MCF 10A (cell line): ENCODE data around the gene PPIF. TPM values are rescaled to one million over a fixed set of nuclear protein-coding genes. Genes with fewer than 3 reads are reported as not detected.
A peak's percentile ranks its signal among the peaks of the same experiment; 100 is the strongest.

ENCODE experiments used
- BruUV-seq: library from RNA; stranded (reverse); fragments of 400-500 nt; replicated peaks from 2 replicates; lab custom pipeline; 2021; lab: Mats Ljungman, UMichigan
- CTCF ChIA-PET: fragments of 300-600 bp; sonication (Branson Sonifier 250); formaldehyde crosslinking; extraction: SDS; loops from one replicate; lab custom pipeline; 2021; ENCODE audit warnings: antibody characterized with exemption, inconsistent platforms; lab: Yijun Ruan, JAX
- POLR2A ChIA-PET: fragments of 300-600, 350-650 bp; sonication (Branson Sonifier 250); formaldehyde crosslinking; extraction: SDS; loops from one replicate; lab custom pipeline; 2020; ENCODE audit warnings: antibody characterized with exemption, inconsistent platforms; lab: Yijun Ruan, JAX
- DNase-seq: peaks from one replicate; pipeline ENCODE4 v3.0.0-alpha.2; 2018; ENCODE audit not compliant: unreplicated experiment
- H3K27ac Mint-ChIP-seq: one replicate; pipeline ENCODE4 v1.8.0; 2022; ENCODE audit warnings: mild to moderate bottlenecking, low read depth, mixed read lengths; ENCODE audit not compliant: unreplicated experiment
- H3K27me3 Mint-ChIP-seq: one replicate; pipeline ENCODE4 v1.8.0; 2022; ENCODE audit warnings: mixed read lengths; ENCODE audit not compliant: insufficient read depth, unreplicated experiment
- H3K36me3 Mint-ChIP-seq: one replicate; pipeline ENCODE4 v1.8.0; 2022; ENCODE audit warnings: mild to moderate bottlenecking, moderate library complexity, mixed read lengths; ENCODE audit not compliant: insufficient read depth, unreplicated experiment
- H3K4me1 Mint-ChIP-seq: one replicate; pipeline ENCODE4 v1.8.0; 2022; ENCODE audit warnings: mixed read lengths; ENCODE audit not compliant: insufficient read depth, unreplicated experiment
- H3K4me3 Mint-ChIP-seq: one replicate; pipeline ENCODE4 v1.8.0; 2022; ENCODE audit warnings: mild to moderate bottlenecking, moderate library complexity, mixed read lengths; ENCODE audit not compliant: unreplicated experiment
- H3K9me3 Mint-ChIP-seq: one replicate; pipeline ENCODE4 v1.8.0; 2022; ENCODE audit warnings: mixed read lengths; ENCODE audit not compliant: unreplicated experiment
- intact Hi-C: fragments of 100-400 bp; cut with micrococcal nuclease; formaldehyde crosslinking; loops from 2 replicates; pipeline ENCODE4 v1.14.1; 2022
- total RNA-seq: library from RNA; stranded (reverse); gene quantifications from 2 replicates; pipeline ENCODE4 v1.2.3, GENCODE V29; 2022
- TF ChIP-seq, protein P1 (sequence below): fragments of 200-600 bp; IDR thresholded peaks from one replicate; pipeline ENCODE4 v1.8.0; 2022; ENCODE audit warnings: antibody characterized with exemption, mild to moderate bottlenecking; ENCODE audit not compliant: unreplicated experiment

PPIF gene
- total RNA-seq, 1 experiment from 2014 or later: 76.5 TPM

DNA sequence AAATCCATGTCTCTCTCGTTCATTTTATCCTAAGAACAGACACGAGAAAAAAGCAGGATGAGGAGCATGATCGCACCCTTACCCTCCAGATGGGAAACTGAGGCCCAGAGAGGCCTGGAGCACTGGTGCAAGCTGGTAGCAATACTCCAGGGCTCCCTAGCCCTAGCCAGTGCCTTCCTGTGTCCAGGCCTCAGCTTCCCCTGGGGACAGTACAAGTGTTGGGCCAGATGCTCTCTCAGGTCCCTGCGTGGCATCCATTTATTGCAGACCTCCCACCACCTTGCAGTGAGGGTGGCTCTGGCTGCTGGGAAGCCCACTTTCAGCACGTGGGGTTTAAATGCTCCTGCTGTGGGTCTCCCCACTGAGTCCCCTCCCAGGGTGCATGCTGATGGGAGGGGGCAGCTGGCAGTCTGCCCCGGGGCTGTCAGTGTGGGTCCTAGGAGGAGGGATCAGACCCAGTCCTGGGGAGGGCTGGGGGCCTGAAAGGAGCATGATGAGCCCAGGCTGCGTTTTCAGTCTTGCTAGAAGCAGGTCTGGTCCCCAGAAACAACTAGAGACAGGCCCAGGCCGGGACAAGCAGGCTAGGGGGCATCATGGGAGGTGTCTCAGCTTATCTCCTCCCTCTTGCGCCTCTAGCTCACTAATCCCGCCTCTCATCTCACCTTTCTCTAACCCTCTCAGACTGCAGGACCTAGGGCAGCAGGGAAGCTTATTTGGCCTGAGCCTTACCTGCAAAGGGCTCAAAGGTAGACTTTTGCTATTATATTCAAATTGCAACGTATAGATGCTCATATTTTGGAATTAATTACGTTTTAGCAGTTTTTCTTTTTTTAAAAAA, 662 bp upstream of the PPIF start:
- no peak overlapping the region for H3K27ac Mint-ChIP-seq
- TSS peak; percentile 45 for BruUV-seq
- CTCF ChIA-PET: interaction anchor here (0.9 to 3.3 kb wide), 5 partner anchors 10 to 327 kb away, joined by 3 to 34 read pairs (median 3); no protein-coding TSS in a partner anchor
- intact Hi-C loops: loop anchor here (1.0 kb wide), 1 partner anchor 53 kb away; no protein-coding TSS in a partner anchor
- H3K4me1 Mint-ChIP-seq: peaks cover 5% of the 10 kb centered on the region
- H3K4me3 Mint-ChIP-seq: peak overlapping the region; percentile 81
- POLR2A ChIA-PET: interaction anchor here (1.3 to 1.6 kb wide), 3 partner anchors 24 to 108 kb away, joined by 3 to 5 read pairs (median 4); no protein-coding TSS in a partner anchor
- no peaks in the 10 kb centered on the region for H3K9me3 Mint-ChIP-seq
- TF ChIP-seq, protein P1, sequence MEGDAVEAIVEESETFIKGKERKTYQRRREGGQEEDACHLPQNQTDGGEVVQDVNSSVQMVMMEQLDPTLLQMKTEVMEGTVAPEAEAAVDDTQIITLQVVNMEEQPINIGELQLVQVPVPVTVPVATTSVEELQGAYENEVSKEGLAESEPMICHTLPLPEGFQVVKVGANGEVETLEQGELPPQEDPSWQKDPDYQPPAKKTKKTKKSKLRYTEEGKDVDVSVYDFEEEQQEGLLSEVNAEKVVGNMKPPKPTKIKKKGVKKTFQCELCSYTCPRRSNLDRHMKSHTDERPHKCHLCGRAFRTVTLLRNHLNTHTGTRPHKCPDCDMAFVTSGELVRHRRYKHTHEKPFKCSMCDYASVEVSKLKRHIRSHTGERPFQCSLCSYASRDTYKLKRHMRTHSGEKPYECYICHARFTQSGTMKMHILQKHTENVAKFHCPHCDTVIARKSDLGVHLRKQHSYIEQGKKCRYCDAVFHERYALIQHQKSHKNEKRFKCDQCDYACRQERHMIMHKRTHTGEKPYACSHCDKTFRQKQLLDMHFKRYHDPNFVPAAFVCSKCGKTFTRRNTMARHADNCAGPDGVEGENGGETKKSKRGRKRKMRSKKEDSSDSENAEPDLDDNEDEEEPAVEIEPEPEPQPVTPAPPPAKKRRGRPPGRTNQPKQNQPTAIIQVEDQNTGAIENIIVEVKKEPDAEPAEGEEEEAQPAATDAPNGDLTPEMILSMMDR: no peak
- no peaks in the 10 kb centered on the region for H3K27me3 Mint-ChIP-seq
- peaks cover 29% of the 10 kb centered on the region for H3K36me3 Mint-ChIP-seq
- no peak for DNase-seq

DNA sequence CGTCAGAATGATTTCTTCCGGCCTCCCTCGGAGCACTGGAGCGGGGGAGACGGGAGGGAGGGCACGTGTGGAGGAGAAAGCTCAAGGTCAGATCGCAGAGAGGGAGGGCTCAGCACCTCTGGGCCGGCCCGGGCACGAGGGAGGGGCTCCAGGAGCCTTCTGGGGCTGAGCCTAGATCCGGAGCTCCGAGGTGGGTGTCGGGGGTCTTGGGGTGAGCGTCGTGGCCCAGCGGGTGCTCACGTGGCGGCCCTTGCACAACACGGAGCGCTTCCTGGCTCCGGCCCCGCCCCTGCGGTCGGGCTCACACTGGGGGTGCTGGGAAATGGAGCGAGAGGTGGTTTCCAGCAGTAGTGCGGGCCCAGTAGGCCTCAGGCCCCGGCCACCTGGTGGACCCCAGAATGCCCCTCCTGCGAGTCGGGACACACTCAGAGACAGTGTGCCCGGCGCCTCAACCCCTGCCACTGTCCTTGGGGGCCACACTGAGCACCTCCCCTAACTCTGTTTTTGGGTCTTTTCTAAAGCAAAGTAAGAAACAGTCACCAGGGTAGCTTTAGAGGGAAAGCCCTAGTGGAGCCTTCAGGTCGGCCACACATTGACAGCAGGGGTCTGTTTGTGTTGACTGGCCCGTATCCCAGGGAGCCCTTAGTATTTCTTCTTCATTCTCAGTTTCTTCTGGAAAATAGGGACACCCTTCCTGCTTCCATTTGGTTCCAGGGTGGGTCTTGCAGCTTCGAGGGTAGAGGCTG, 798 bp downstream of the PPIF start:
- CTCF ChIA-PET: interaction anchor here (0.7 to 1.9 kb wide), 6 partner anchors 8 to 140 kb away, joined by 3 to 9 read pairs (median 4); no protein-coding TSS in a partner anchor
- POLR2A ChIA-PET: interaction anchor here (0.6 to 2.1 kb wide), 10 partner anchors 10 to 1302 kb away, joined by 3 to 20 read pairs (median 4); no protein-coding TSS in a partner anchor
- intact Hi-C loops: loop anchor here (1.0 to 2.0 kb wide), 2 partner anchors 49 to 55 kb away; no protein-coding TSS in a partner anchor
- TF ChIP-seq, protein P1: no peak
- H3K9me3 Mint-ChIP-seq: no peaks in the 10 kb centered on the region
- H3K4me3 Mint-ChIP-seq: peak overlapping the region; percentile 81
- peak overlapping the region; percentile 95 for H3K27ac Mint-ChIP-seq
- peak; percentile 78 for DNase-seq
- H3K36me3 Mint-ChIP-seq: peaks cover 41% of the 10 kb centered on the region
- peaks cover 5% of the 10 kb centered on the region for H3K4me1 Mint-ChIP-seq
- no peaks in the 10 kb centered on the region for H3K27me3 Mint-ChIP-seq
- no TSS peak for BruUV-seq

DNA sequence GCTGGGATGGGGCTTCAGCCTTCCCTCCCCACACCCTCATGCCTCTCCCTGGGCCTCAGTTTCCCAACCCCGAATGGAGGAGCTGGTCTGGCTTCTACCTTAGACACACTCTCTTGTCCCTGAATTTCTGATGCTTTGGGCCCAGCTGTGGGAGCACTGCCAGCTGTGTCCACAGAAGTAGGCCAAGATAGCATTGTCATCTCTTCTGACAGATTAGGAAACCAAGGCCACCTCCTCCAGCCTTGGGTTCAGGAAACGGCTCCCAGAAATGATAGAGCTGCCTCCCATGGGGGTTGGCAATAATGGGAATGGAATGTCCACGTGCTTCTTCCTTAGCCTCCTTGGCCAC, 1.3 kb downstream of the PPIF start:
- CTCF ChIA-PET: interaction anchor here (0.7 to 1.9 kb wide), 5 partner anchors 10 to 140 kb away, joined by 3 to 9 read pairs (median 5); no protein-coding TSS in a partner anchor
- H3K27me3 Mint-ChIP-seq: no peaks in the 10 kb centered on the region
- peaks cover 47% of the 10 kb centered on the region for H3K36me3 Mint-ChIP-seq
- H3K4me3 Mint-ChIP-seq: peak overlapping the region; percentile 81
- POLR2A ChIA-PET: interaction anchor here (0.6 to 2.1 kb wide), 7 partner anchors 10 to 1302 kb away, joined by 3 to 20 read pairs (median 4); no protein-coding TSS in a partner anchor
- intact Hi-C loops: loop anchor here (2.0 kb wide), 1 partner anchor 50 kb away; no protein-coding TSS in a partner anchor
- no peak for DNase-seq
- H3K9me3 Mint-ChIP-seq: no peaks in the 10 kb centered on the region
- peaks cover 5% of the 10 kb centered on the region for H3K4me1 Mint-ChIP-seq
- BruUV-seq: no TSS peak
- H3K27ac Mint-ChIP-seq: peak overlapping the region; percentile 95
- TF ChIP-seq, protein P1: no peak
